Measurements from ENCODE around the gene TMEM165.

TMEM165 gene

GRCh38 chr4:55446578-55446922 lies 50.8 kb downstream of the TMEM165 start:
- H3K36me3 ChIP-seq (ENCODE audit: control insufficient read depth, insufficient read depth, low read length) = peaks cover 10% of the 10 kb centered on the region
- H3K27ac ChIP-seq (ENCODE audit: insufficient read depth, low read depth, low read length, poor library complexity, severe bottlenecking) = no peak overlapping the region
- no peak overlapping the region for H3K4me3 ChIP-seq (ENCODE audit: insufficient read depth, low read depth, low read length)
- H3K9me3 ChIP-seq (ENCODE audit: control insufficient read depth, low read length) = no peaks in the 10 kb centered on the region
- H3K27me3 ChIP-seq (ENCODE audit: control insufficient read depth, insufficient read depth, low read length, poor library complexity, severe bottlenecking) = no peaks in the 10 kb centered on the region
- no peaks in the 10 kb centered on the region for H3K4me1 ChIP-seq (ENCODE audit: control insufficient read depth, insufficient read depth, low read length)
- no CpG with 5 or more reads among the region's 1 CpG for whole genome bisulfite sequencing, 2 experiments

- H3K4me1 ChIP-seq (ENCODE audit: control insufficient read depth, insufficient read depth, low read length) = no peaks in the 10 kb centered on the region
- 89 to 94% methylated on average over 7 of the region's 9 CpGs for WGBS, 2 experiments
- no peaks in the 10 kb centered on the region for H3K9me3 ChIP-seq (ENCODE audit: control insufficient read depth, low read length)
- H3K4me3 ChIP-seq (ENCODE audit: insufficient read depth, low read depth, low read length) = no peak overlapping the region
- H3K27me3 ChIP-seq (ENCODE audit: control insufficient read depth, insufficient read depth, low read length, poor library complexity, severe bottlenecking) = no peaks in the 10 kb centered on the region
- no peak overlapping the region for H3K27ac ChIP-seq (ENCODE audit: insufficient read depth, low read depth, low read length, poor library complexity, severe bottlenecking)
- peaks cover 6% of the 10 kb centered on the region for H3K36me3 ChIP-seq (ENCODE audit: control insufficient read depth, insufficient read depth, low read length)
Observed at GRCh38 chr4:55447108-55447708, 51.5 kb downstream of the TMEM165 start.

GRCh38 chr4:55447831-55448230 lies 52.1 kb downstream of the TMEM165 start:
- H3K36me3 ChIP-seq (ENCODE audit: control insufficient read depth, insufficient read depth, low read length) = peaks cover 8% of the 10 kb centered on the region

GRCh38 chr4:55450566-55450965 lies 54.8 kb downstream of the TMEM165 start:
- peaks cover 8% of the 10 kb centered on the region for H3K36me3 ChIP-seq (ENCODE audit: control insufficient read depth, insufficient read depth, low read length)
- H3K4me3 ChIP-seq (ENCODE audit: insufficient read depth, low read depth, low read length) = no peak overlapping the region
- 90 to 94% methylated on average over 8 of the region's 8 CpGs for WGBS, 2 experiments
- H3K4me1 ChIP-seq (ENCODE audit: control insufficient read depth, insufficient read depth, low read length) = no peaks in the 10 kb centered on the region
- H3K27me3 ChIP-seq (ENCODE audit: control insufficient read depth, insufficient read depth, low read length, poor library complexity, severe bottlenecking) = no peaks in the 10 kb centered on the region
- no peaks in the 10 kb centered on the region for H3K9me3 ChIP-seq (ENCODE audit: control insufficient read depth, low read length)
- no peak overlapping the region for H3K27ac ChIP-seq (ENCODE audit: insufficient read depth, low read depth, low read length, poor library complexity, severe bottlenecking)

More at GRCh38 chr4:55447831-55448230, 52.1 kb downstream of the TMEM165 start:
- H3K4me1 ChIP-seq (ENCODE audit: control insufficient read depth, insufficient read depth, low read length) = no peaks in the 10 kb centered on the region
- no peak overlapping the region for H3K4me3 ChIP-seq (ENCODE audit: insufficient read depth, low read depth, low read length)
- H3K9me3 ChIP-seq (ENCODE audit: control insufficient read depth, low read length) = no peaks in the 10 kb centered on the region
- H3K27me3 ChIP-seq (ENCODE audit: control insufficient read depth, insufficient read depth, low read length, poor library complexity, severe bottlenecking) = no peaks in the 10 kb centered on the region
- WGBS, 2 experiments = 100% methylated on average over 1 of the region's 1 CpG; no CpG with 5 or more reads in 1 of the 2 experiments
- H3K27ac ChIP-seq (ENCODE audit: insufficient read depth, low read depth, low read length, poor library complexity, severe bottlenecking) = no peak overlapping the region

- Histone ChIP-seq H3K27ac (ENCODE audit: insufficient read depth, low read depth, low read length, poor library complexity, severe bottlenecking) (no peak overlapping the region), H3K9me3 (ENCODE audit: control insufficient read depth, low read length) (no peaks in the 10 kb centered on the region), H3K36me3 (ENCODE audit: control insufficient read depth, insufficient read depth, low read length) (no peaks in the 10 kb centered on the region), H3K4me3 (ENCODE audit: insufficient read depth, low read depth, low read length) (no peak overlapping the region), H3K27me3 (ENCODE audit: control insufficient read depth, insufficient read depth, low read length, poor library complexity, severe bottlenecking) (no peaks in the 10 kb centered on the region), H3K4me1 (ENCODE audit: control insufficient read depth, insufficient read depth, low read length) (no peaks in the 10 kb centered on the region)
- WGBS, 2 experiments = 90 to 93% methylated on average over 5 of the region's 5 CpGs
Observed at GRCh38 chr4:55458164-55458563, 62.4 kb downstream of the TMEM165 start.

- H3K9me3 ChIP-seq (ENCODE audit: control insufficient read depth, low read length) = no peaks in the 10 kb centered on the region
Observed at GRCh38 chr4:55458611-55459010, 62.9 kb downstream of the TMEM165 start.

GRCh38 chr4:55466001-55466400 lies 70.2 kb downstream of the TMEM165 start:
- no peak overlapping the region for H3K4me3 ChIP-seq (ENCODE audit: insufficient read depth, low read depth, low read length)
- H3K36me3 ChIP-seq (ENCODE audit: control insufficient read depth, insufficient read depth, low read length) = no peaks in the 10 kb centered on the region
- H3K27me3 ChIP-seq (ENCODE audit: control insufficient read depth, insufficient read depth, low read length, poor library complexity, severe bottlenecking) = no peaks in the 10 kb centered on the region
- no peaks in the 10 kb centered on the region for H3K9me3 ChIP-seq (ENCODE audit: control insufficient read depth, low read length)
- H3K27ac ChIP-seq (ENCODE audit: insufficient read depth, low read depth, low read length, poor library complexity, severe bottlenecking) = no peak overlapping the region
- 92 to 94% methylated on average over 3 of the region's 3 CpGs for whole genome bisulfite sequencing, 2 experiments
- no peaks in the 10 kb centered on the region for H3K4me1 ChIP-seq (ENCODE audit: control insufficient read depth, insufficient read depth, low read length)

More at GRCh38 chr4:55458611-55459010, 62.9 kb downstream of the TMEM165 start:
- 92 to 100% methylated on average over 1 of the region's 2 CpGs for WGBS, 2 experiments
- Histone ChIP-seq H3K27ac (ENCODE audit: insufficient read depth, low read depth, low read length, poor library complexity, severe bottlenecking) (no peak overlapping the region), H3K36me3 (ENCODE audit: control insufficient read depth, insufficient read depth, low read length) (no peaks in the 10 kb centered on the region), H3K4me1 (ENCODE audit: control insufficient read depth, insufficient read depth, low read length) (no peaks in the 10 kb centered on the region), H3K4me3 (ENCODE audit: insufficient read depth, low read depth, low read length) (no peak overlapping the region), H3K27me3 (ENCODE audit: control insufficient read depth, insufficient read depth, low read length, poor library complexity, severe bottlenecking) (no peaks in the 10 kb centered on the region)

GRCh38 chr4:55468724-55469123 lies 73.0 kb downstream of the TMEM165 start:
- H3K27ac ChIP-seq (ENCODE audit: insufficient read depth, low read depth, low read length, poor library complexity, severe bottlenecking) = no peak overlapping the region
- no peak overlapping the region for H3K4me3 ChIP-seq (ENCODE audit: insufficient read depth, low read depth, low read length)
- H3K9me3 ChIP-seq (ENCODE audit: control insufficient read depth, low read length) = no peaks in the 10 kb centered on the region
- 86 to 91% methylated on average over 2 of the region's 2 CpGs for WGBS, 2 experiments
- peaks cover under 1% of the 10 kb centered on the region for H3K36me3 ChIP-seq (ENCODE audit: control insufficient read depth, insufficient read depth, low read length)
- no peaks in the 10 kb centered on the region for H3K4me1 ChIP-seq (ENCODE audit: control insufficient read depth, insufficient read depth, low read length)
- H3K27me3 ChIP-seq (ENCODE audit: control insufficient read depth, insufficient read depth, low read length, poor library complexity, severe bottlenecking) = no peaks in the 10 kb centered on the region

- H3K36me3 ChIP-seq (ENCODE audit: control insufficient read depth, insufficient read depth, low read length) = peaks cover 13% of the 10 kb centered on the region
- no peaks in the 10 kb centered on the region for H3K27me3 ChIP-seq (ENCODE audit: control insufficient read depth, insufficient read depth, low read length, poor library complexity, severe bottlenecking)
- no peaks in the 10 kb centered on the region for H3K4me1 ChIP-seq (ENCODE audit: control insufficient read depth, insufficient read depth, low read length)
- H3K4me3 ChIP-seq (ENCODE audit: insufficient read depth, low read depth, low read length) = no peak overlapping the region
- H3K9me3 ChIP-seq (ENCODE audit: control insufficient read depth, low read length) = no peaks in the 10 kb centered on the region
- H3K27ac ChIP-seq (ENCODE audit: insufficient read depth, low read depth, low read length, poor library complexity, severe bottlenecking) = no peak overlapping the region
- WGBS, 2 experiments = 83 to 100% methylated on average over 1 of the region's 1 CpG
Observed at GRCh38 chr4:55469979-55470378, 74.2 kb downstream of the TMEM165 start.
